ENCODE measurements around the gene TRIM26.

GRCh38 chr6:30157999-30158398, 55.2 kb downstream of the TRIM26 start:
- TF ChIP-seq, protein P1, sequence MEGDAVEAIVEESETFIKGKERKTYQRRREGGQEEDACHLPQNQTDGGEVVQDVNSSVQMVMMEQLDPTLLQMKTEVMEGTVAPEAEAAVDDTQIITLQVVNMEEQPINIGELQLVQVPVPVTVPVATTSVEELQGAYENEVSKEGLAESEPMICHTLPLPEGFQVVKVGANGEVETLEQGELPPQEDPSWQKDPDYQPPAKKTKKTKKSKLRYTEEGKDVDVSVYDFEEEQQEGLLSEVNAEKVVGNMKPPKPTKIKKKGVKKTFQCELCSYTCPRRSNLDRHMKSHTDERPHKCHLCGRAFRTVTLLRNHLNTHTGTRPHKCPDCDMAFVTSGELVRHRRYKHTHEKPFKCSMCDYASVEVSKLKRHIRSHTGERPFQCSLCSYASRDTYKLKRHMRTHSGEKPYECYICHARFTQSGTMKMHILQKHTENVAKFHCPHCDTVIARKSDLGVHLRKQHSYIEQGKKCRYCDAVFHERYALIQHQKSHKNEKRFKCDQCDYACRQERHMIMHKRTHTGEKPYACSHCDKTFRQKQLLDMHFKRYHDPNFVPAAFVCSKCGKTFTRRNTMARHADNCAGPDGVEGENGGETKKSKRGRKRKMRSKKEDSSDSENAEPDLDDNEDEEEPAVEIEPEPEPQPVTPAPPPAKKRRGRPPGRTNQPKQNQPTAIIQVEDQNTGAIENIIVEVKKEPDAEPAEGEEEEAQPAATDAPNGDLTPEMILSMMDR (IDR thresholded peaks at IDR 0.05): no peak
- no peak for TF ChIP-seq POLR2A (IDR thresholded peaks at IDR 0.05)
